ENCODE results near the gene EMILIN2. TPM values are rescaled to one million over a fixed set of nuclear protein-coding genes. Genes with fewer than 3 reads are reported as not detected.

Gene EMILIN2
- total and polyA plus RNA-seq, 2 of the 8 experiments (the other 6 are each of a cell fraction or from before 2014, with no cell fraction given) = 6.0 to 7.5 TPM

DNA sequence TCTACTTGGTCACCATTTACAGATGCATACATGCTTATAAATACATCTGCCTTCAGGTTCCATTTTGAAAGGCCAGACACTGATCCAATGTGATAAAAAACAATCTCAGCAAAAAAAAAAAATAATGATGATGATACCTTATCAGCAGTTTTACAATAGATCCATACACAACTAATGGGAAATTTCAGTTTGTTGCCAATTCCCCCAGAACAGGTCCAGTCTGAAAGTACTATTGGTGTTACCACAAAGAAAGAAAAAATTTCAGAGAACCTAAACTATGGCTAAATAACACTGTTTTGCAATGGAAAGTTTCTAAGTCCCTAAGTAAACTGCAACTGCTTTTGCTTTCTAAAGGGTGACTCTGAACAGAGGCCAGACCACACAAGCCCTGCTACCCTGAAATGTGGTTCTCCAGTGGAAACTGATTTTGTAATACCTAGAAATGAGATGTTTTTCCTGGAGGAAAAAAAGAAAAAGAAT is 112.1 kb downstream of the EMILIN2 start (continued):
- no peak for TF ChIP-seq CHD7 (IDR thresholded peaks at IDR 0.05; ENCODE audit: insufficient replicate concordance, low read length)
- TF ChIP-seq RAD21 (IDR thresholded peaks at IDR 0.05 in 1 of 2, conservative IDR thresholded peaks at IDR 0.05 in 1 of 2; ENCODE audit: low read depth in 2 of 2, low read length in 2 of 2) = no peak
- TF ChIP-seq POLR2AphosphoS5 (IDR thresholded peaks at IDR 0.05; ENCODE audit: low read depth, low read length) = no peak
- no peak for TF ChIP-seq SIX5 (IDR thresholded peaks at IDR 0.05; ENCODE audit: low read depth, low read length)
- no peak for TF ChIP-seq TCF12 (IDR thresholded peaks at IDR 0.05; ENCODE audit: low read depth, low read length)
- no peak for TF ChIP-seq NRF1 (IDR thresholded peaks at IDR 0.05; ENCODE audit: low read depth, low read length)
- TF ChIP-seq PHF8 (conservative IDR thresholded peaks at IDR 0.05; ENCODE audit: low read depth, low read length) = no peak
- TF ChIP-seq KDM4A (IDR thresholded peaks at IDR 0.05; ENCODE audit: low read depth, low read length, severe bottlenecking) = no peak
- TF ChIP-seq RNF2 (IDR thresholded peaks at IDR 0.05; ENCODE audit: borderline replicate concordance, low read depth, low read length, missing control alignments, poor library complexity, severe bottlenecking) = no peak
